Measurements from ENCODE around the gene RANBP9. TPM values are rescaled to one million over a fixed set of nuclear protein-coding genes. Genes with fewer than 3 reads are reported as not detected.

RANBP9 gene
- total and polyA plus RNA-seq, 2 donors (not counting 3 experiments of a cell fraction or from before 2014, with no cell fraction given) = 15.1 to 40.2 TPM

DNA sequence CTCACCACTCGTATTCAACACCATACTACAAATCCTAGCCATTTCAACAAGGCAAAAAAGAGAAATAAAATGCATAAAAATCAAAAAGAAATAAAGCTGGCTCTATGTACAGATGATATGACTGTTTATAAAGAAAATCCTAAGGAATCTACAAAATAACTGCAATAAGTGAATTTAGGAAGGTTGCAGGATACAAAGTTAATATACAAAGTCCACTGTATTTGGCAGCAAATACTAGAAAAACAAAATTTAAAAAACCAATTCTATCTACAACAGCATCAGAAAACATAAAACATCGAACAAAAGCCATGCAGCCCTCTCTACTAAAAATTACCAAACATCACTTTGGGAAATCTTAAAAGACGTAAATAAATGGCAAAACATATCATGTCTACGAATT is 47.6 kb downstream of the RANBP9 start:
- H3K79me2 ChIP-seq (ENCODE audit: control insufficient read depth, insufficient read depth, low read length) = peaks cover 89% of the 10 kb centered on the region
- dilution Hi-C loops (cut with MboI; ENCODE audit: extremely low pct_ligation_motif_present, low sequenced_read_pairs) (no loop called here), intact Hi-C loops (cut with micrococcal nuclease) (no loop called here)
- H2AFZ ChIP-seq (ENCODE audit: low read depth, low read length) = no peak overlapping the region
- DNase-seq (ENCODE audit: low read depth, low spot score) = no peak
- no TSS peak for BruUV-seq (replicated peaks)
- FAIRE-seq = no peak
- H3K4me1 ChIP-seq (ENCODE audit: control insufficient read depth, extremely low read depth, insufficient read depth, low read length) = no peaks in the 10 kb centered on the region
- H3K27ac ChIP-seq (ENCODE audit: insufficient read depth, low read depth, low read length) = no peak overlapping the region
- no peak overlapping the region for H3K4me3 ChIP-seq (replicated peaks in 1 of 3; ENCODE audit: insufficient read depth in 1 of 3, low read depth in 1 of 3, low read length in 3 of 3)
- peaks cover 14% of the 10 kb centered on the region for H4K20me1 ChIP-seq (replicated peaks; ENCODE audit: control insufficient read depth, extremely low read depth, insufficient read depth, low read length)
- no peaks in the 10 kb centered on the region for H3K27me3 ChIP-seq (ENCODE audit: control insufficient read depth in 2 of 2, insufficient read depth in 2 of 2, low read length in 2 of 2)
- ChIA-PET POLR2A (no interaction called here), CTCF (interaction anchor here (0.9 to 1.0 kb wide), 3 partner anchors 9 to 39 kb away, joined by 3 to 4 read pairs (median 3); no protein-coding TSS in a partner anchor)
- no peak overlapping the region for H3K4me2 ChIP-seq (ENCODE audit: insufficient read depth, low read length)
- TF ChIP-seq MYC (IDR thresholded peaks at IDR 0.05; ENCODE audit: low read depth, low read length) = no peak
- no peaks in the 10 kb centered on the region for H3K9me3 ChIP-seq (replicated peaks; ENCODE audit: control insufficient read depth, insufficient read depth, low read length)
- no peaks in the 10 kb centered on the region for H3K36me3 ChIP-seq (ENCODE audit: control insufficient read depth in 2 of 2, extremely low read depth in 1 of 2, insufficient read depth in 2 of 2, low read length in 2 of 2)
- H3K9me1 ChIP-seq (replicated peaks; ENCODE audit: control insufficient read depth, extremely low read depth, insufficient read depth, low read length) = no peaks in the 10 kb centered on the region
- no peak overlapping the region for H3K9ac ChIP-seq (replicated peaks; ENCODE audit: extremely low read depth, insufficient read depth, low read length)

DNA sequence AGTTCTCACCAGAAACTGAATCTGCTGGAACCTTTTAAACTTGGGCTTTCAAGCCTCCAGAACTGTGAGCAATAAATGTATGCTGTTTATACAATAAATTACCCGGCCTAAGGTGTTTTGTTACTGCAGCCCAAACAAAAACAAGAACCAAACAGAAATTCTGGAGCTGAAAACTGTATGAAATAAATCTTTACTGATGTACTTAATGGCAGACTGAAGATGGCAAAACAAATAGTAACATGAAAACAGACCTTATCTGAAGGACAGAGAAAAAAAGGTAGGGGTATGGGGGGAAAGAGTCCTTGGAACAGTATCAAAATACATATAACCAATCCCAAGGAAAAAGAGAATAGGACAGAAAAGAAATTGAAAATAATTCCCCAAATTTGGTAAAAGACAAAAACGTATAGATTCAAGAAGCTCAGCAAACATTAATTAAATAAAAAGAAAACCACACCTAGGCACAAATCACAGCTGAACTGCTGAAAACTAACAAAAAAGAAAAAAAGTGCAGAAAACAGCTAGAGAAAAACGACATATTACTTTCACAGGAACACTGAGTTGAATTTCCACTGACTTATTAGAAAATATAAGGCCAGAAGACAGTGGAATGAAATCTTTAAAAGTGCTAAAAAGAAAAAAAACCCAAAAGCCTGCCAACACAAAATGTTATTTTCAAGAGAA is 48.8 kb downstream of the RANBP9 start:
- Histone ChIP-seq H3K27ac (ENCODE audit: insufficient read depth, low read depth, low read length) (no peak overlapping the region), H3K4me3 (replicated peaks in 1 of 3; ENCODE audit: insufficient read depth in 1 of 3, low read depth in 1 of 3, low read length in 3 of 3) (no peak overlapping the region), H3K79me2 (ENCODE audit: control insufficient read depth, insufficient read depth, low read length) (peaks cover 83% of the 10 kb centered on the region), H3K4me2 (ENCODE audit: insufficient read depth, low read length) (no peak overlapping the region), H3K4me1 (ENCODE audit: control insufficient read depth, extremely low read depth, insufficient read depth, low read length) (no peaks in the 10 kb centered on the region), H2AFZ (ENCODE audit: low read depth, low read length) (no peak overlapping the region), H3K9ac (replicated peaks; ENCODE audit: extremely low read depth, insufficient read depth, low read length) (no peak overlapping the region), H4K20me1 (replicated peaks; ENCODE audit: control insufficient read depth, extremely low read depth, insufficient read depth, low read length) (peaks cover 14% of the 10 kb centered on the region), H3K9me1 (replicated peaks; ENCODE audit: control insufficient read depth, extremely low read depth, insufficient read depth, low read length) (no peaks in the 10 kb centered on the region), H3K27me3 (ENCODE audit: control insufficient read depth in 2 of 2, insufficient read depth in 2 of 2, low read length in 2 of 2) (no peaks in the 10 kb centered on the region), H3K36me3 (ENCODE audit: control insufficient read depth in 2 of 2, extremely low read depth in 1 of 2, insufficient read depth in 2 of 2, low read length in 2 of 2) (no peaks in the 10 kb centered on the region), H3K9me3 (replicated peaks; ENCODE audit: control insufficient read depth, insufficient read depth, low read length) (no peaks in the 10 kb centered on the region)
- CTCF ChIA-PET = no interaction called here
- no TSS peak for BruUV-seq (replicated peaks)
- dilution Hi-C loops (cut with MboI; ENCODE audit: extremely low pct_ligation_motif_present, low sequenced_read_pairs) = no loop called here
- POLR2A ChIA-PET = no interaction called here
- intact Hi-C loops (cut with micrococcal nuclease) = no loop called here
- FAIRE-seq (no peak), DNase-seq (ENCODE audit: low read depth, low spot score) (no peak)
- TF ChIP-seq FOS (IDR thresholded peaks at IDR 0.05; ENCODE audit: borderline replicate concordance, insufficient read depth, low read length) (no peak), JUN (IDR thresholded peaks at IDR 0.05; ENCODE audit: borderline replicate concordance, insufficient read depth, insufficient read length, low read depth) (no peak), POLR2A (IDR thresholded peaks at IDR 0.05; ENCODE audit: low read depth, low read length) (no peak), POLR2AphosphoS5 (IDR thresholded peaks at IDR 0.05; ENCODE audit: insufficient read depth, low read depth, low read length) (no peak), EZH2 (IDR thresholded peaks at IDR 0.05; ENCODE audit: borderline replicate concordance, low read depth, low read length, severe bottlenecking) (no peak), GATA2 (IDR thresholded peaks at IDR 0.05; ENCODE audit: insufficient read depth, insufficient read length, low read depth, low read length) (no peak), MYC (IDR thresholded peaks at IDR 0.05; ENCODE audit: low read depth, low read length) (no peak)
- TF ChIP-seq, protein P1, sequence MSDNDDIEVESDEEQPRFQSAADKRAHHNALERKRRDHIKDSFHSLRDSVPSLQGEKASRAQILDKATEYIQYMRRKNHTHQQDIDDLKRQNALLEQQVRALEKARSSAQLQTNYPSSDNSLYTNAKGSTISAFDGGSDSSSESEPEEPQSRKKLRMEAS (IDR thresholded peaks at IDR 0.05; ENCODE audit: insufficient read depth, insufficient read length) = no peak
- TF ChIP-seq, protein P2, sequence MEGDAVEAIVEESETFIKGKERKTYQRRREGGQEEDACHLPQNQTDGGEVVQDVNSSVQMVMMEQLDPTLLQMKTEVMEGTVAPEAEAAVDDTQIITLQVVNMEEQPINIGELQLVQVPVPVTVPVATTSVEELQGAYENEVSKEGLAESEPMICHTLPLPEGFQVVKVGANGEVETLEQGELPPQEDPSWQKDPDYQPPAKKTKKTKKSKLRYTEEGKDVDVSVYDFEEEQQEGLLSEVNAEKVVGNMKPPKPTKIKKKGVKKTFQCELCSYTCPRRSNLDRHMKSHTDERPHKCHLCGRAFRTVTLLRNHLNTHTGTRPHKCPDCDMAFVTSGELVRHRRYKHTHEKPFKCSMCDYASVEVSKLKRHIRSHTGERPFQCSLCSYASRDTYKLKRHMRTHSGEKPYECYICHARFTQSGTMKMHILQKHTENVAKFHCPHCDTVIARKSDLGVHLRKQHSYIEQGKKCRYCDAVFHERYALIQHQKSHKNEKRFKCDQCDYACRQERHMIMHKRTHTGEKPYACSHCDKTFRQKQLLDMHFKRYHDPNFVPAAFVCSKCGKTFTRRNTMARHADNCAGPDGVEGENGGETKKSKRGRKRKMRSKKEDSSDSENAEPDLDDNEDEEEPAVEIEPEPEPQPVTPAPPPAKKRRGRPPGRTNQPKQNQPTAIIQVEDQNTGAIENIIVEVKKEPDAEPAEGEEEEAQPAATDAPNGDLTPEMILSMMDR (IDR thresholded peaks at IDR 0.05; ENCODE audit: extremely low read depth in 1 of 2, insufficient read depth in 1 of 2, low read depth in 1 of 2, low read length in 2 of 2) = no peak

Measured in endothelial cell of umbilical vein (primary cell).